DOHH2 (cell line): ENCODE data around the gene PSMA4.

Experiments
- EZH2phosphoT487 ChIP-seq: fragments of 200-600 bp; sonication (generic); IDR thresholded peaks from 2 replicates; pipeline ENCODE4 v1.6.1; 2017; ENCODE audit warnings: borderline replicate concordance, mild to moderate bottlenecking, antibody characterized with exemption, low read length, moderate library complexity, mixed read lengths
- TF ChIP-seq, protein P1 (sequence below): fragments of 200-600 bp; sonication (generic); IDR thresholded peaks from one replicate; pipeline ENCODE4 v1.5.1; 2014; ENCODE audit warnings: antibody characterized with exemption, mild to moderate bottlenecking, low read depth, low read length; ENCODE audit not compliant: poor library complexity, severe bottlenecking

DNA sequence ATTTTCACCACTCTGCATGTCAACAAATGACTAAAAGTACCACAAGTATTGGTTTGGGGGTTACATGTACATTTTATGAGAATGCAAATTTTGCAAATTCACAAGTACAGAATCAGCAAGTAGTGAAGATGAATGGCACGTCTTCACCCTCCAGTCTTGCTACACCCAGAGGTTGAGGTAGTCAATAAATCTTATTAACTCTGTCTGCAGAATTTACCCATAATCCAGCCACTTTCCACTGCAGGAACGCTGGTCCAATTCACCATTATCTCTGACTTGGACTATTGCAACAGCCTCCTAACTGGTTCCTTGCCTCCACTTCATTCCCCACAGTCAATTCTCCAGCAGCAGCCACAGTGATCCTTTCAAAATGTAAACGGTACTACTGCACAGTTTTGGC, 10.6 kb downstream of the PSMA4 start:
- TF ChIP-seq, protein P1, sequence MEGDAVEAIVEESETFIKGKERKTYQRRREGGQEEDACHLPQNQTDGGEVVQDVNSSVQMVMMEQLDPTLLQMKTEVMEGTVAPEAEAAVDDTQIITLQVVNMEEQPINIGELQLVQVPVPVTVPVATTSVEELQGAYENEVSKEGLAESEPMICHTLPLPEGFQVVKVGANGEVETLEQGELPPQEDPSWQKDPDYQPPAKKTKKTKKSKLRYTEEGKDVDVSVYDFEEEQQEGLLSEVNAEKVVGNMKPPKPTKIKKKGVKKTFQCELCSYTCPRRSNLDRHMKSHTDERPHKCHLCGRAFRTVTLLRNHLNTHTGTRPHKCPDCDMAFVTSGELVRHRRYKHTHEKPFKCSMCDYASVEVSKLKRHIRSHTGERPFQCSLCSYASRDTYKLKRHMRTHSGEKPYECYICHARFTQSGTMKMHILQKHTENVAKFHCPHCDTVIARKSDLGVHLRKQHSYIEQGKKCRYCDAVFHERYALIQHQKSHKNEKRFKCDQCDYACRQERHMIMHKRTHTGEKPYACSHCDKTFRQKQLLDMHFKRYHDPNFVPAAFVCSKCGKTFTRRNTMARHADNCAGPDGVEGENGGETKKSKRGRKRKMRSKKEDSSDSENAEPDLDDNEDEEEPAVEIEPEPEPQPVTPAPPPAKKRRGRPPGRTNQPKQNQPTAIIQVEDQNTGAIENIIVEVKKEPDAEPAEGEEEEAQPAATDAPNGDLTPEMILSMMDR = no peak
- no peak for TF ChIP-seq EZH2phosphoT487
